PC-3 (cell line): ENCODE data around the gene GPR179. TPM values are rescaled to one million over a fixed set of nuclear protein-coding genes. Genes with fewer than 3 reads are reported as not detected.
"Not testable (repeated sequence)": the region's sequence is repeated elsewhere in the genome, so short reads cannot be mapped to it uniquely, and the experiment has no call there.

ENCODE experiments used
- ATAC-seq: fragments of 200-7000 bp; cut with Tn5 transposase; 2 replicates; pipeline ENCODE4 v1.9.1; 2020; ENCODE audit warnings: mild to moderate bottlenecking, moderate library complexity
- BruUV-seq: library from RNA; stranded (reverse); fragments of 400-500 nt; replicated peaks from 2 replicates; lab custom pipeline; 2021; lab: Mats Ljungman, UMichigan
- CTCF ChIA-PET: fragments of 300-600 bp; sonication (Branson Sonifier 250); formaldehyde crosslinking; loops from one replicate; lab custom pipeline; 2022; ENCODE audit warnings: antibody characterized with exemption; lab: Charles Lee
- POLR2A ChIA-PET: fragments of 300-600 bp; sonication (Branson Sonifier 250); formaldehyde crosslinking; loops from one replicate; lab custom pipeline; 2022; ENCODE audit warnings: antibody characterized with exemption; ENCODE audit not compliant: unreplicated experiment; lab: Charles Lee
- DNase-seq: peaks from one replicate; pipeline ENCODE4 v3.0.0-alpha.2; 2015
- H2AFZ ChIP-seq: fragments of 300-600 bp; sonication (generic); 2 replicates; pipeline ENCODE4 v1.6.0; 2016; ENCODE audit warnings: antibody characterized with exemption, low read length
- H3F3A ChIP-seq: fragments of 300-600 bp; sonication (generic); one replicate; pipeline ENCODE4 v1.6.0; 2017; ENCODE audit warnings: antibody characterized with exemption, low read length, control low read depth, mild to moderate bottlenecking; ENCODE audit not compliant: unreplicated experiment
- H3K27ac ChIP-seq: fragments of 300-600 bp; sonication (generic); 2 replicates; pipeline ENCODE4 v1.5.1; 2016; ENCODE audit warnings: mild to moderate bottlenecking, low read length
- H3K27me3 ChIP-seq: fragments of 300-600 bp; sonication (generic); 2 replicates; pipeline ENCODE4 v1.6.1; 2016; ENCODE audit warnings: low read length, mixed read lengths
- H3K36me3 ChIP-seq: fragments of 300-600 bp; sonication (generic); 2 replicates; pipeline ENCODE4 v1.6.1; 2016; ENCODE audit warnings: low read depth, mixed run types, low read length, mixed read lengths
- H3K4me1 ChIP-seq: fragments of 300-600 bp; sonication (generic); 2 replicates; pipeline ENCODE4 v1.5.1; 2016; ENCODE audit warnings: low read length; ENCODE audit not compliant: insufficient read depth
- H3K4me2 ChIP-seq: fragments of 300-600 bp; sonication (generic); 2 replicates; pipeline ENCODE4 v1.6.0; 2016; ENCODE audit warnings: low read length
- H3K4me3 ChIP-seq: fragments of 300-600 bp; sonication (generic); 2 replicates; pipeline ENCODE4 v1.5.1; 2016; ENCODE audit warnings: mild to moderate bottlenecking, low read length, mixed read lengths
- H3K79me2 ChIP-seq: fragments of 300-600 bp; sonication (generic); 2 replicates; pipeline ENCODE4 v1.6.1; 2017; ENCODE audit warnings: low read length, mixed read lengths
- H3K9ac ChIP-seq: fragments of 300-600 bp; sonication (generic); 2 replicates; pipeline ENCODE4 v1.6.0; 2016; ENCODE audit warnings: mild to moderate bottlenecking, low read length
- H3K9me2 ChIP-seq: fragments of 300-600 bp; sonication (generic); replicated peaks from 2 replicates; pipeline ENCODE4 v1.6.1; 2016; ENCODE audit warnings: mixed run types, low read length, mixed read lengths
- H3K9me3 ChIP-seq: fragments of 300-600 bp; sonication (generic); 2 replicates; pipeline ENCODE4 v1.6.1; 2016; ENCODE audit warnings: low read length, mixed read lengths
- H4K20me1 ChIP-seq: fragments of 300-600 bp; sonication (generic); 2 replicates; pipeline ENCODE4 v1.6.1; 2016; ENCODE audit warnings: low read length, mixed read lengths
- intact Hi-C: fragments of 100-400 bp; cut with micrococcal nuclease; formaldehyde crosslinking; loops from 2 replicates; pipeline ENCODE4 v1.9.0; 2023
- total RNA-seq: library from RNA; depleted of rRNA; stranded (reverse); fragments of >200 nt; gene quantifications from 2 replicates; pipeline ENCODE4 v1.2.3, GENCODE V29; 2014; rRNA removed

Gene GPR179
- total RNA-seq, 1 experiment from 2014 or later, result not detected

DNA sequence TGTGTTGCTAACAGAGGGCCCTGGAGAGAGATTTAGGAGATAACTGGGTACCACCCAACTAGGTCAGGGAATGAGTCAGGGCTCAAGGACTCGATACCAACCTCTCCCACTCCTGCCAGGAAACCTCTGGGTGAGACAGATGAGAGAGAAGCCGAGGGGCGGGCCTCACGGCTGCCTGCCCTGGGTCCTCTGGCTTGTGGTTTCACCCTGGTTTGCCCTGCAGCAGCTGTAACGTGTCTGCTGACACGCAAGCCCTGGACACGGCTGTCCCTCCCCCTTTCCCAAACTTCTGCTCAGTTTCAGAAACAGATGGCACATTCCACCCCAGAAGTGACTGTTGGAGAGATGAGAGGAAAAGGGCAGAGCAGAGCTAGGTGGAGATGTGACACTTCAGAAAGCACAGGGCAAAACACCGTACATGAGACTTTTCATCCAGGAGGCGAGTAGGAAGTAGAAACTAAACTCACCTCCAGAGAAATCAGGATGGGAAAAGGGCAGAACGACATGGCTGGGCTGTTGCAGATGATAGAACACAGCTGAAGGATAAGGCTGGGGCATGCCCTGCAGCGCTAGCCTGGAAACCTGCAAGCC, 57.2 kb downstream of the GPR179 start:
- H3K9me2 ChIP-seq, intact Hi-C loops, H3K79me2 ChIP-seq, H4K20me1 ChIP-seq, POLR2A ChIA-PET, H3K9me3 ChIP-seq, H3K27me3 ChIP-seq, H3F3A ChIP-seq, H3K36me3 ChIP-seq, H3K4me3 ChIP-seq, BruUV-seq, H3K4me1 ChIP-seq, CTCF ChIA-PET: not testable (repeated sequence)
- ATAC-seq (peak; percentile 97), DNase-seq (peak; percentile 75)
- Histone ChIP-seq H2AFZ (0 out of 2 replicates have a peak overlapping the region, but pooled peaks have one; percentile 50), H3K4me2 (peak overlapping the region; percentile 75; the same call in 1 of the 2 replicates), H3K27ac (peak overlapping the region; percentile 87), H3K9ac (peak overlapping the region; percentile 34; the same call in 1 of the 2 replicates)

GRCh38 chr17:38285994-38286393, 57.8 kb downstream of the GPR179 start:
- H2AFZ ChIP-seq, H3K4me2 ChIP-seq, CTCF ChIA-PET, H3K79me2 ChIP-seq, H3K36me3 ChIP-seq, intact Hi-C loops, H3K9me2 ChIP-seq, H3K27me3 ChIP-seq, H4K20me1 ChIP-seq, BruUV-seq, H3F3A ChIP-seq, H3K9ac ChIP-seq, H3K4me3 ChIP-seq, H3K9me3 ChIP-seq, POLR2A ChIA-PET, H3K4me1 ChIP-seq: not testable (repeated sequence)
- DNase-seq (peak; percentile 31), ATAC-seq (peak; percentile 61)
- peak overlapping the region; percentile 43 for H3K27ac ChIP-seq

Other genes starting within 250 kb of the GPR179 start
- gene TBC1D3E, start 216.0 kb downstream of the GPR179 start, total RNA-seq, result not detected in 2 replicates
- not detected in 2 replicates for gene TBC1D3, start 151.4 kb downstream of the GPR179 start, total RNA-seq
- gene MRPL45, start 46.8 kb downstream of the GPR179 start, total RNA-seq, result 31.4 and 34.3 TPM in 2 replicates
- gene SOCS7, start 7.9 kb upstream of the GPR179 start, total RNA-seq, result 7.4 and 9.8 TPM in 2 replicates
- gene ARHGAP23, start 84.5 kb upstream of the GPR179 start, total RNA-seq, result 9.0 and 10.6 TPM in 2 replicates